Gastrocnemius medialis (tissue), 4 donors: Measurements from ENCODE around the gene PTPRR. TPM values are rescaled to one million over a fixed set of nuclear protein-coding genes. Genes with fewer than 3 reads are reported as not detected.

ENCODE experiments used
- ATAC-seq, 2 donors: fragments of 150-250 bp; one replicate each; pipeline ENCODE4 v1.9.1; 2016
- DNase-seq, 2 donors: peaks; one replicate each; pipeline ENCODE4 v3.0.0-alpha.2; 2019
- H3K27ac ChIP-seq, 4 donors: fragments of 200-600 bp; sonication (generic); 1 replicate in 1 of 4; 2 replicates in 3 of 4; pipeline ENCODE4 v1.5.1; 2016 to 2018; ENCODE audit warnings: mild to moderate bottlenecking in 2 of 4, moderate library complexity in 1 of 4
- H3K27me3 ChIP-seq, 3 donors: fragments of 200-600 bp; sonication (generic) in 2 of 3; 1 replicate in 1 of 3; 2 replicates in 2 of 3; pipeline versions ENCODE4 v1.5.1 to v1.6.0; 2016 to 2019; ENCODE audit warnings: mild to moderate bottlenecking in 1 of 3, moderate library complexity in 1 of 3
- H3K36me3 ChIP-seq, 2 donors: fragments of 200-600 bp; sonication (generic) in 1 of 2; one replicate each; pipeline ENCODE4 v1.5.1; 2017 to 2018
- H3K4me1 ChIP-seq, 2 donors: fragments of 200-600 bp; sonication (generic) in 1 of 2; one replicate each; pipeline ENCODE4 v1.5.1; 2016 to 2017; ENCODE audit warnings: mild to moderate bottlenecking in 2 of 2
- H3K4me3 ChIP-seq, 4 donors: fragments of 200-600 bp; sonication (generic) in 3 of 4; 1 replicate in 1 of 4; 2 replicates in 3 of 4; pipeline ENCODE4 v1.5.1; 2016 to 2019; ENCODE audit warnings: mild to moderate bottlenecking in 2 of 4
- H3K9me3 ChIP-seq, 3 donors: fragments of 200-600 bp; sonication (generic) in 2 of 3; 1 replicate in 1 of 3; 2 replicates in 2 of 3; pipeline ENCODE4 v1.5.1; 2016 to 2019
- CTCF ChIP-seq, 5 experiments: fragments of 450-650 bp in 3 of 5; fragments of 200-600 bp in 2 of 5; sonication (generic) in 2 of 5; IDR thresholded peaks in 4 of 5; conservative IDR thresholded peaks in 1 of 5; 1 replicate in 4 of 5; 2 replicates in 1 of 5; pipeline ENCODE4 v1.5.1; 2016 to 2019; ENCODE audit warnings: antibody characterized with exemption in 5 of 5, mild to moderate bottlenecking in 3 of 5, moderate library complexity in 3 of 5
- POLR2A ChIP-seq, 2 donors: fragments of 450-650 bp; IDR thresholded peaks; one replicate each; pipeline ENCODE4 v1.6.1; 2017; ENCODE audit warnings: antibody characterized with exemption in 2 of 2, mild to moderate bottlenecking in 2 of 2, moderate library complexity in 2 of 2
- in situ Hi-C, 4 donors: fragments of 200-750 bp; cut with MboI; loops; one replicate each; pipeline versions ENCODE4 v1.15.0 to v1.8.0; 2017; ENCODE audit warnings: low sequenced_read_pairs in 4 of 4
- intact Hi-C: fragments of 100-400 bp; cut with DNase I; formaldehyde crosslinking; loops from one replicate; pipeline ENCODE4 v1.15.1; 2023; ENCODE audit warnings: low total_unique reads
- total RNA-seq, 4 donors: library from RNA; depleted of rRNA; stranded (reverse); fragments of >200 nt; gene quantifications; one replicate each; pipeline versions ENCODE4 v1.1.0 to v1.2.3, GENCODE V29; 2016

Gene PTPRR
- total RNA-seq, 4 donors from 2014 or later, result 0.18 to 0.20 TPM; not detected in 2

GRCh38 chr12:70908978-70909377 is 11.6 kb downstream of the PTPRR start:
- intact Hi-C loops, result no loop called here
- Histone ChIP-seq H3K36me3 (no peaks in the 10 kb centered on the region), H3K9me3 (no peaks in the 10 kb centered on the region), H3K27ac (no peak overlapping the region), H3K4me1 (no peaks in the 10 kb centered on the region), H3K4me3 (no peak overlapping the region), H3K27me3 (no peaks in the 10 kb centered on the region)
- no peak for DNase-seq
- ATAC-seq, result no peak
- no peak for TF ChIP-seq CTCF (IDR thresholded peaks at IDR 0.05 in 4 of 5, conservative IDR thresholded peaks at IDR 0.05 in 1 of 5)
- TF ChIP-seq POLR2A (IDR thresholded peaks at IDR 0.05), result no peak
- in situ Hi-C loops, result no loop called here

- TF ChIP-seq POLR2A (IDR thresholded peaks at IDR 0.05), result no peak
- no peak for TF ChIP-seq CTCF (IDR thresholded peaks at IDR 0.05 in 4 of 5, conservative IDR thresholded peaks at IDR 0.05 in 1 of 5)
- Histone ChIP-seq H3K9me3 (no peaks in the 10 kb centered on the region), H3K27ac (no peak overlapping the region), H3K27me3 (no peaks in the 10 kb centered on the region), H3K4me1 (no peaks in the 10 kb centered on the region), H3K4me3 (no peak overlapping the region), H3K36me3 (no peaks in the 10 kb centered on the region)
- in situ Hi-C loops (no loop called here), intact Hi-C loops (no loop called here)
- DNase-seq (no peak), ATAC-seq (no peak)
Measured at GRCh38 chr12:70907412-70907811, 13.1 kb downstream of the PTPRR start.

GRCh38 chr12:70895956-70896355 is 24.6 kb downstream of the PTPRR start:
- no peaks in the 10 kb centered on the region for H3K4me1 ChIP-seq
- H3K36me3 ChIP-seq, result no peaks in the 10 kb centered on the region
- no peak for TF ChIP-seq CTCF (IDR thresholded peaks at IDR 0.05 in 4 of 5, conservative IDR thresholded peaks at IDR 0.05 in 1 of 5)
- no peak for TF ChIP-seq POLR2A (IDR thresholded peaks at IDR 0.05)
- no peaks in the 10 kb centered on the region for H3K27me3 ChIP-seq
- no peak overlapping the region for H3K4me3 ChIP-seq
- H3K9me3 ChIP-seq, result no peaks in the 10 kb centered on the region
- DNase-seq (no peak), ATAC-seq (no peak)
- in situ Hi-C loops (no loop called here), intact Hi-C loops (no loop called here)
- H3K27ac ChIP-seq, result no peak overlapping the region

- ATAC-seq, result no peak
- intact Hi-C loops (no loop called here), in situ Hi-C loops (no loop called here)
- H3K36me3 ChIP-seq, result no peaks in the 10 kb centered on the region
- TF ChIP-seq POLR2A (IDR thresholded peaks at IDR 0.05) (no peak), CTCF (IDR thresholded peaks at IDR 0.05 in 4 of 5, conservative IDR thresholded peaks at IDR 0.05 in 1 of 5) (no peak)
- no peak for DNase-seq
- H3K9me3 ChIP-seq, result no peaks in the 10 kb centered on the region
- no peak overlapping the region for H3K4me3 ChIP-seq
- H3K27me3 ChIP-seq, result no peaks in the 10 kb centered on the region
- H3K27ac ChIP-seq, result no peak overlapping the region
- no peaks in the 10 kb centered on the region for H3K4me1 ChIP-seq
Measured at GRCh38 chr12:70892593-70892992, 27.9 kb downstream of the PTPRR start.
